ENCODE data around the gene SPPL3. TPM values are rescaled to one million over a fixed set of nuclear protein-coding genes. Genes with fewer than 3 reads are reported as not detected.
A peak's percentile ranks its signal among the peaks of the same experiment; 100 is the strongest.

Gene SPPL3
- total and polyA plus RNA-seq, 2 donors = 10.9 to 22.4 TPM

GRCh38 chr12:120930032-120930431 lies 25.9 kb upstream of the SPPL3 start:
- H3K36me3 ChIP-seq (ENCODE audit: control insufficient read depth in 2 of 2, insufficient read depth in 2 of 2, low read length in 1 of 2) = no peaks in the 10 kb centered on the region
- peaks cover 0 to 5% of the 10 kb centered on the region in 2 donors for H3K9me3 ChIP-seq (ENCODE audit: control insufficient read depth in 2 of 2, insufficient read depth in 1 of 2, low read length in 1 of 2)
- DNase-seq (ENCODE audit: low read depth in 6 of 9, low spot score in 9 of 9) = no peak
- 97% methylated on average over 5 of the region's 5 CpGs for WGBS
- H3K4me3 ChIP-seq (ENCODE audit: low read length in 2 of 2) = no peak overlapping the region
- H3K27ac ChIP-seq (ENCODE audit: low read depth in 1 of 2, low read length in 1 of 2) = no peak overlapping the region
- peaks cover 0 to 3% of the 10 kb centered on the region in 2 donors for H3K4me1 ChIP-seq (ENCODE audit: control insufficient read depth in 2 of 2, insufficient read depth in 2 of 2, low read length in 2 of 2)
- no peaks in the 10 kb centered on the region for H3K27me3 ChIP-seq (ENCODE audit: control insufficient read depth in 2 of 2, insufficient read depth in 1 of 2, low read length in 1 of 2)

GRCh38 chr12:120928864-120929652 lies 24.9 kb upstream of the SPPL3 start:
- Histone ChIP-seq H3K27me3 (ENCODE audit: control insufficient read depth in 2 of 2, insufficient read depth in 1 of 2, low read length in 1 of 2) (no peaks in the 10 kb centered on the region), H3K36me3 (ENCODE audit: control insufficient read depth in 2 of 2, insufficient read depth in 2 of 2, low read length in 1 of 2) (no peaks in the 10 kb centered on the region), H3K4me1 (ENCODE audit: control insufficient read depth in 2 of 2, insufficient read depth in 2 of 2, low read length in 2 of 2) (peaks cover 0 to 3% of the 10 kb centered on the region in 2 donors), H3K4me3 (ENCODE audit: low read length in 2 of 2) (no peak overlapping the region), H3K9me3 (ENCODE audit: control insufficient read depth in 2 of 2, insufficient read depth in 1 of 2, low read length in 1 of 2) (peaks cover 0 to 5% of the 10 kb centered on the region in 2 donors), H3K27ac (ENCODE audit: low read depth in 1 of 2, low read length in 1 of 2) (no peak overlapping the region)
- 90% methylated on average over 13 of the region's 13 CpGs for WGBS
- DNase-seq (ENCODE audit: low read depth in 6 of 9, low spot score in 9 of 9) = no peak

- Histone ChIP-seq H3K4me1 (ENCODE audit: control insufficient read depth in 2 of 2, insufficient read depth in 2 of 2, low read length in 2 of 2) (peaks cover 0 to 3% of the 10 kb centered on the region in 2 donors), H3K27ac (ENCODE audit: low read depth in 1 of 2, low read length in 1 of 2) (peak overlapping the region; percentile 65 to 70), H3K36me3 (ENCODE audit: control insufficient read depth in 2 of 2, insufficient read depth in 2 of 2, low read length in 1 of 2) (no peaks in the 10 kb centered on the region), H3K27me3 (ENCODE audit: control insufficient read depth in 2 of 2, insufficient read depth in 1 of 2, low read length in 1 of 2) (no peaks in the 10 kb centered on the region), H3K4me3 (ENCODE audit: low read length in 2 of 2) (no peak overlapping the region), H3K9me3 (ENCODE audit: control insufficient read depth in 2 of 2, insufficient read depth in 1 of 2, low read length in 1 of 2) (peaks cover 0 to 5% of the 10 kb centered on the region in 2 donors)
- 90% methylated on average over 15 of the region's 15 CpGs for WGBS
- no peak for DNase-seq (ENCODE audit: low read depth in 6 of 9, low spot score in 9 of 9)
These were observed 21.8 kb upstream of the SPPL3 start for GRCh38 chr12:120925740-120926563.

GRCh38 chr12:120922279-120922678 lies 18.1 kb upstream of the SPPL3 start:
- H3K27me3 ChIP-seq (ENCODE audit: control insufficient read depth in 2 of 2, insufficient read depth in 1 of 2, low read length in 1 of 2) = no peaks in the 10 kb centered on the region
- no peak overlapping the region for H3K4me3 ChIP-seq (ENCODE audit: low read length in 2 of 2)
- H3K4me1 ChIP-seq (ENCODE audit: control insufficient read depth in 2 of 2, insufficient read depth in 2 of 2, low read length in 2 of 2) = no peaks in the 10 kb centered on the region
- DNase-seq (ENCODE audit: low read depth in 6 of 9, low spot score in 9 of 9) = no peak
- H3K36me3 ChIP-seq (ENCODE audit: control insufficient read depth in 2 of 2, insufficient read depth in 2 of 2, low read length in 1 of 2) = no peaks in the 10 kb centered on the region
- H3K9me3 ChIP-seq (ENCODE audit: control insufficient read depth in 2 of 2, insufficient read depth in 1 of 2, low read length in 1 of 2) = peaks cover 2 to 15% of the 10 kb centered on the region in 2 donors
- 91% methylated on average over 3 of the region's 3 CpGs for WGBS
- H3K27ac ChIP-seq (ENCODE audit: low read depth in 1 of 2, low read length in 1 of 2) = no peak overlapping the region

- DNase-seq (ENCODE audit: low read depth in 6 of 9, low spot score in 9 of 9) = no peak
- Histone ChIP-seq H3K27me3 (ENCODE audit: control insufficient read depth in 2 of 2, insufficient read depth in 1 of 2, low read length in 1 of 2) (no peaks in the 10 kb centered on the region), H3K9me3 (ENCODE audit: control insufficient read depth in 2 of 2, insufficient read depth in 1 of 2, low read length in 1 of 2) (peaks cover 2 to 17% of the 10 kb centered on the region in 2 donors), H3K27ac (ENCODE audit: low read depth in 1 of 2, low read length in 1 of 2) (no peak overlapping the region), H3K36me3 (ENCODE audit: control insufficient read depth in 2 of 2, insufficient read depth in 2 of 2, low read length in 1 of 2) (no peaks in the 10 kb centered on the region), H3K4me1 (ENCODE audit: control insufficient read depth in 2 of 2, insufficient read depth in 2 of 2, low read length in 2 of 2) (no peaks in the 10 kb centered on the region), H3K4me3 (ENCODE audit: low read length in 2 of 2) (no peak overlapping the region)
These were observed 17.5 kb upstream of the SPPL3 start for GRCh38 chr12:120921637-120922036.

- peaks cover 2 to 17% of the 10 kb centered on the region in 2 donors for H3K9me3 ChIP-seq (ENCODE audit: control insufficient read depth in 2 of 2, insufficient read depth in 1 of 2, low read length in 1 of 2)
- H3K27me3 ChIP-seq (ENCODE audit: control insufficient read depth in 2 of 2, insufficient read depth in 1 of 2, low read length in 1 of 2) = no peaks in the 10 kb centered on the region
- H3K27ac ChIP-seq (ENCODE audit: low read depth in 1 of 2, low read length in 1 of 2) = no peak overlapping the region
- no peaks in the 10 kb centered on the region for H3K36me3 ChIP-seq (ENCODE audit: control insufficient read depth in 2 of 2, insufficient read depth in 2 of 2, low read length in 1 of 2)
- H3K4me3 ChIP-seq (ENCODE audit: low read length in 2 of 2) = no peak overlapping the region
- no peaks in the 10 kb centered on the region for H3K4me1 ChIP-seq (ENCODE audit: control insufficient read depth in 2 of 2, insufficient read depth in 2 of 2, low read length in 2 of 2)
- WGBS = 94% methylated on average over 3 of the region's 3 CpGs
- DNase-seq (ENCODE audit: low read depth in 6 of 9, low spot score in 9 of 9) = no peak
These were observed 16.0 kb upstream of the SPPL3 start for GRCh38 chr12:120920178-120920577.

GRCh38 chr12:120917748-120918147 lies 13.6 kb upstream of the SPPL3 start:
- no peaks in the 10 kb centered on the region for H3K36me3 ChIP-seq (ENCODE audit: control insufficient read depth in 2 of 2, insufficient read depth in 2 of 2, low read length in 1 of 2)
- no peak overlapping the region for H3K27ac ChIP-seq (ENCODE audit: low read depth in 1 of 2, low read length in 1 of 2)
- H3K4me3 ChIP-seq (ENCODE audit: low read length in 2 of 2) = no peak overlapping the region
- H3K4me1 ChIP-seq (ENCODE audit: control insufficient read depth in 2 of 2, insufficient read depth in 2 of 2, low read length in 2 of 2) = no peaks in the 10 kb centered on the region
- 97% methylated on average over 2 of the region's 2 CpGs for WGBS
- no peak for DNase-seq (ENCODE audit: low read depth in 6 of 9, low spot score in 9 of 9)
- no peaks in the 10 kb centered on the region for H3K27me3 ChIP-seq (ENCODE audit: control insufficient read depth in 2 of 2, insufficient read depth in 1 of 2, low read length in 1 of 2)
- peaks cover 2 to 17% of the 10 kb centered on the region in 2 donors for H3K9me3 ChIP-seq (ENCODE audit: control insufficient read depth in 2 of 2, insufficient read depth in 1 of 2, low read length in 1 of 2)

GRCh38 chr12:120916561-120916960 lies 12.4 kb upstream of the SPPL3 start:
- Histone ChIP-seq H3K4me1 (ENCODE audit: control insufficient read depth in 2 of 2, insufficient read depth in 2 of 2, low read length in 2 of 2) (no peaks in the 10 kb centered on the region), H3K27ac (ENCODE audit: low read depth in 1 of 2, low read length in 1 of 2) (no peak overlapping the region), H3K36me3 (ENCODE audit: control insufficient read depth in 2 of 2, insufficient read depth in 2 of 2, low read length in 1 of 2) (no peaks in the 10 kb centered on the region), H3K27me3 (ENCODE audit: control insufficient read depth in 2 of 2, insufficient read depth in 1 of 2, low read length in 1 of 2) (no peaks in the 10 kb centered on the region), H3K9me3 (ENCODE audit: control insufficient read depth in 2 of 2, insufficient read depth in 1 of 2, low read length in 1 of 2) (peaks cover 2 to 17% of the 10 kb centered on the region in 2 donors), H3K4me3 (ENCODE audit: low read length in 2 of 2) (no peak overlapping the region)
- DNase-seq (ENCODE audit: low read depth in 6 of 9, low spot score in 9 of 9) = no peak
- WGBS = 98% methylated on average over 14 of the region's 14 CpGs

- Histone ChIP-seq H3K4me1 (ENCODE audit: control insufficient read depth in 2 of 2, insufficient read depth in 2 of 2, low read length in 2 of 2) (no peaks in the 10 kb centered on the region), H3K4me3 (ENCODE audit: low read length in 2 of 2) (no peak overlapping the region), H3K36me3 (ENCODE audit: control insufficient read depth in 2 of 2, insufficient read depth in 2 of 2, low read length in 1 of 2) (no peaks in the 10 kb centered on the region), H3K9me3 (ENCODE audit: control insufficient read depth in 2 of 2, insufficient read depth in 1 of 2, low read length in 1 of 2) (peaks cover 2 to 17% of the 10 kb centered on the region in 2 donors), H3K27me3 (ENCODE audit: control insufficient read depth in 2 of 2, insufficient read depth in 1 of 2, low read length in 1 of 2) (no peaks in the 10 kb centered on the region), H3K27ac (ENCODE audit: low read depth in 1 of 2, low read length in 1 of 2) (no peak overlapping the region)
- 93% methylated on average over 7 of the region's 7 CpGs for WGBS
- DNase-seq (ENCODE audit: low read depth in 6 of 9, low spot score in 9 of 9) = no peak
These were observed 10.6 kb upstream of the SPPL3 start for GRCh38 chr12:120914794-120915193.

Data from thymus (tissue), 11 donors.